ENCODE measurements around the gene MYF6.

DNA sequence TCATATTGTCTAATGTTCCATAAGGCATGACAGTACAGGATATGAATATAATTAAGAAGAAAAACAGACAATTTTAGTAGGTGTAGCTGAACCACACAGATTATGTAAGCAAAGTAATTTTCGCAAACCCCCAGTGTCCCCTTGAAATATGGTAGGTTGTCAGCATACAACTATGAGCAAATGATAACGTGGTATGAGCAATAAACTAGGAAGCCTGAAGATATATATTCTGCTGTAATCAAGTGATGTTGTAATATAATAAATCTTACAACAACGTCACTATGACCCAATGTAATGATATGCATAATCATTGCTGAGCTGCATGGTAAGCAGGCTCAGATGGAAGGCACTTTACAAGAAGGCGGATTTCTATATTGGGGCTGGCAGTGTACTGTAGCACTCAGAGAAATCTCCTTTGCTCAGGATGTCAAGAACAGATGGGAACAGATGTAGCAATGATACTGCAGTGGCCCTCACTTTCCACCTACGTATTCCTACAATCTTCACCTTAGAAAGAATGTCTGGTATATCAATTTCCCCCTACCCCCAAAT is 47.8 kb upstream of the MYF6 start:
- TF ChIP-seq, protein P1, sequence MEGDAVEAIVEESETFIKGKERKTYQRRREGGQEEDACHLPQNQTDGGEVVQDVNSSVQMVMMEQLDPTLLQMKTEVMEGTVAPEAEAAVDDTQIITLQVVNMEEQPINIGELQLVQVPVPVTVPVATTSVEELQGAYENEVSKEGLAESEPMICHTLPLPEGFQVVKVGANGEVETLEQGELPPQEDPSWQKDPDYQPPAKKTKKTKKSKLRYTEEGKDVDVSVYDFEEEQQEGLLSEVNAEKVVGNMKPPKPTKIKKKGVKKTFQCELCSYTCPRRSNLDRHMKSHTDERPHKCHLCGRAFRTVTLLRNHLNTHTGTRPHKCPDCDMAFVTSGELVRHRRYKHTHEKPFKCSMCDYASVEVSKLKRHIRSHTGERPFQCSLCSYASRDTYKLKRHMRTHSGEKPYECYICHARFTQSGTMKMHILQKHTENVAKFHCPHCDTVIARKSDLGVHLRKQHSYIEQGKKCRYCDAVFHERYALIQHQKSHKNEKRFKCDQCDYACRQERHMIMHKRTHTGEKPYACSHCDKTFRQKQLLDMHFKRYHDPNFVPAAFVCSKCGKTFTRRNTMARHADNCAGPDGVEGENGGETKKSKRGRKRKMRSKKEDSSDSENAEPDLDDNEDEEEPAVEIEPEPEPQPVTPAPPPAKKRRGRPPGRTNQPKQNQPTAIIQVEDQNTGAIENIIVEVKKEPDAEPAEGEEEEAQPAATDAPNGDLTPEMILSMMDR (IDR thresholded peaks at IDR 0.05), result no peak
- no peak for TF ChIP-seq POLR2A (IDR thresholded peaks at IDR 0.05)

All from body of pancreas (tissue), 4 donors.